GM12878 (cell line): ENCODE results near the gene TUBA8. TPM values are rescaled to one million over a fixed set of nuclear protein-coding genes. Genes with fewer than 3 reads are reported as not detected.

Experiments
- ATAC-seq: fragments of 200-7000 bp; cut with Tn5 transposase; 3 replicates; pipeline ENCODE4 v1.9.1; 2020; ENCODE audit warnings: mild to moderate bottlenecking, moderate library complexity
- BruUV-seq: library from RNA; stranded (reverse); fragments of 400-500 nt; replicated peaks from 2 replicates; lab custom pipeline; 2021; lab: Mats Ljungman, UMichigan
- CTCF ChIA-PET: fragments of 300-600 bp; sonication (Branson Sonifier 250); formaldehyde crosslinking; extraction: SDS; loops from one replicate; lab custom pipeline; 2021; ENCODE audit warnings: inconsistent platforms; lab: Yijun Ruan, JAX
- POLR2A ChIA-PET: fragments of 350-600 bp; formaldehyde crosslinking; extraction: SDS; loops from one replicate; lab custom pipeline; 2021; ENCODE audit warnings: inconsistent platforms; lab: Charles Lee
- RAD21 ChIA-PET: fragments of 300-600 bp; sonication (Branson Sonifier 250); formaldehyde crosslinking; loops from one replicate; lab custom pipeline; 2023; ENCODE audit warnings: antibody characterized with exemption; ENCODE audit not compliant: unreplicated experiment; lab: Charles Lee
- SMC1A ChIA-PET: fragments of 300-600 bp; sonication (Branson Sonifier 250); formaldehyde crosslinking; loops from one replicate; lab custom pipeline; 2023; ENCODE audit not compliant: unreplicated experiment, uncharacterized antibody; lab: Charles Lee
- DNase-seq: peaks from one replicate; pipeline ENCODE4 v3.0.0-alpha.2; 2011; ENCODE audit warnings: low read depth, low spot score
- FAIRE-seq: peaks from 3 replicates; lab custom pipeline; 2011; peaks lifted over from hg19 to GRCh38; lab: Jason Lieb, UNC
- H2AFZ ChIP-seq: 2 replicates; pipeline ENCODE4 v1.6.0; 2011; ENCODE audit warnings: low read depth, low read length, control low read depth; ENCODE audit not compliant: control insufficient read depth
- H3K27ac ChIP-seq: 2 replicates; pipeline ENCODE4 v1.5.1; 2011; ENCODE audit warnings: control low read depth; ENCODE audit not compliant: control insufficient read depth, insufficient read depth
- H3K27me3 ChIP-seq, 2 experiments: replicated peaks in 1 of 2; 2 replicates each; pipeline versions ENCODE4 v1.6.0 to v1.6.1; 2011; ENCODE audit warnings: low read length in 1 of 2; ENCODE audit not compliant: control insufficient read depth in 2 of 2, insufficient read depth in 2 of 2
- H3K36me3 ChIP-seq, 2 experiments: 2 replicates each; pipeline ENCODE4 v1.5.1; 2011; ENCODE audit warnings: low read length in 1 of 2; ENCODE audit not compliant: control insufficient read depth in 2 of 2, insufficient read depth in 2 of 2
- H3K4me1 ChIP-seq: 2 replicates; pipeline ENCODE4 v1.6.1; 2011; ENCODE audit warnings: mild to moderate bottlenecking, low read length, moderate library complexity, mixed read lengths; ENCODE audit not compliant: control insufficient read depth, insufficient read depth
- H3K4me2 ChIP-seq: 2 replicates; pipeline ENCODE4 v1.6.0; 2011; ENCODE audit warnings: control low read depth; ENCODE audit not compliant: control insufficient read depth, insufficient read depth
- H3K4me3 ChIP-seq: fragments of 200-600 bp; sonication (generic); 2 replicates; pipeline ENCODE4 v1.5.1; 2016
- H3K79me2 ChIP-seq: 2 replicates; pipeline ENCODE4 v1.6.0; 2011; ENCODE audit warnings: low read length; ENCODE audit not compliant: control insufficient read depth, insufficient read depth
- H3K9ac ChIP-seq: 2 replicates; pipeline ENCODE4 v1.8.0; 2011; ENCODE audit warnings: low read length, control low read depth, mixed read lengths; ENCODE audit not compliant: control insufficient read depth, insufficient read depth
- H3K9me3 ChIP-seq: replicated peaks from 3 replicates; pipeline ENCODE4 v1.5.1; 2011; ENCODE audit warnings: mild to moderate bottlenecking, low read length; ENCODE audit not compliant: control insufficient read depth, insufficient read depth
- H4K20me1 ChIP-seq: 2 replicates; pipeline ENCODE4 v1.6.0; 2011; ENCODE audit not compliant: control insufficient read depth, insufficient read depth
- HDAC6 ChIP-seq: fragments of 200-600 bp; sonication (generic); IDR thresholded peaks from one replicate; pipeline ENCODE4 v1.8.0; 2017; ENCODE audit warnings: antibody characterized with exemption; ENCODE audit not compliant: unreplicated experiment
- MTA3 ChIP-seq: IDR thresholded peaks from 2 replicates; pipeline ENCODE4 v1.6.1; 2012; ENCODE audit warnings: low read length, inconsistent platforms, borderline replicate concordance
- SREBF2 ChIP-seq: IDR thresholded peaks from 2 replicates; pipeline ENCODE4 v1.6.1; 2012; ENCODE audit warnings: mild to moderate bottlenecking, low read length
- SUPT20H ChIP-seq: IDR thresholded peaks from 2 replicates; pipeline ENCODE4 v1.6.1; 2011; ENCODE audit warnings: low read depth, mild to moderate bottlenecking, low read length, moderate library complexity, borderline replicate concordance; ENCODE audit not compliant: control insufficient read depth
- SUZ12 ChIP-seq: fragments of 200-600 bp; sonication (generic); IDR thresholded peaks from one replicate; pipeline ENCODE4 v1.6.1; 2018; ENCODE audit warnings: antibody characterized with exemption, mild to moderate bottlenecking; ENCODE audit not compliant: unreplicated experiment
- ZNF207 ChIP-seq: fragments of 450-650 bp; IDR thresholded peaks from 2 replicates; pipeline ENCODE4 v1.6.1; 2014; ENCODE audit warnings: antibody characterized with exemption, mild to moderate bottlenecking, borderline replicate concordance
- ZNF217 ChIP-seq: fragments of 450-650 bp; IDR thresholded peaks from 2 replicates; pipeline ENCODE4 v1.6.1; 2017; ENCODE audit warnings: antibody characterized with exemption, mild to moderate bottlenecking
- WGBS: methylation state at CpG from one replicate; pipeline ENCODE4 v1.1.6; 2016; ENCODE audit warnings: low lambda C conversion rate; ENCODE audit not compliant: insufficient replicate concordance, insufficient coverage; ENCODE audit errors: missing lambda C conversion rate; 5-methylcytosine and 5-hydroxymethylcytosine counted together
- in situ Hi-C: fragments of 300-500 bp; cut with MboI; formaldehyde crosslinking; loops from 9 replicates; pipeline ENCODE4 v1.14.3; 2018; ENCODE audit warnings: mixed read lengths
- intact Hi-C: fragments of 100-400 bp; cut with micrococcal nuclease; formaldehyde crosslinking; loops from one replicate; pipeline ENCODE4 v1.14.2; 2022; ENCODE audit not compliant: unreplicated experiment
- polyA plus RNA-seq, 11 experiments: library from polyadenylated mRNA; depleted of rRNA in 4 of 11; unstranded in 6 of 11; stranded (reverse) in 5 of 11; fragments of >200 nt; fragmentation: Nextera tagmentation in 4 of 11; fragmentation: Illumina TruSeq in 1 of 11; extraction: Ambion mirVana in 4 of 11; extraction: Trizol in 1 of 11; gene quantifications; 1 replicate in 1 of 11; 2 replicates in 10 of 11; pipeline versions ENCODE4 v1.2.1 to v1.2.3, GENCODE V29; 2011 to 2016; ENCODE audit warnings: inconsistent platforms in 2 of 11, missing spikeins in 2 of 11, low read depth in 1 of 11
- total RNA-seq, 4 experiments: library from RNA; depleted of rRNA in 3 of 4; stranded (reverse); fragments of >200 nt in 3 of 4; fragmentation: Illumina TruSeq in 1 of 4; extraction: Trizol in 1 of 4; gene quantifications; 2 replicates each; pipeline versions ENCODE4 v1.2.1 to v1.2.3, GENCODE V29; 2013 to 2021
- TF ChIP-seq, protein P1 (sequence below): IDR thresholded peaks from 2 replicates; pipeline ENCODE4 v1.6.1; 2012; ENCODE audit warnings: mild to moderate bottlenecking, low read depth, low read length
- TF ChIP-seq, protein P2 (sequence below): IDR thresholded peaks from 2 replicates; pipeline ENCODE4 v1.6.1; 2011; ENCODE audit warnings: mild to moderate bottlenecking, low read depth, low read length, moderate library complexity; ENCODE audit not compliant: insufficient replicate concordance

The TUBA8 gene
- total and polyA plus RNA-seq, 10 of the 15 experiments (the other 5 are each of a cell fraction or from before 2014, with no cell fraction given), result 2.2 to 30.3 (median 21.0) TPM

DNA sequence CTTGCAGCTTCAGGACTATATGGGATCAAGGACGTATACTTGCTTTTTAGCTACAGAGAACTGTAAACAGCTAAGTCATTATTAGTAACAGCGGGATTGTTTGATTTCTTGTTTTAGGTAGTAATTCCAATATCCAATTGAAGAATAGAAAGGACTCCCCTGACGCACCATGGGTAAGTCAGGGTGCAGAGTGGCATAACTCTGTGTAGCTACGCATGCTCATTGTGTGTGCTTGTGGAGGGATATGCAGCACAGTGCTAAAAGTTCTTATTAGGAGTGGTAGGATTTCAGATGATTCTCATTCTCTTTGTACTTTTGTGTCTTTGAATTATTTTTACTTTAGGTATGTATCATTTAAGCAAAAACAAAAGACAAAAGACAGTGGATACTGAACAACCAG, 40.6 kb upstream of the TUBA8 start:
- ChIA-PET RAD21 (interaction anchor here (0.8 kb wide), 1 partner anchor 240 kb away, joined by 3 read pairs; no protein-coding TSS in a partner anchor), POLR2A (no interaction called here), SMC1A (interaction anchor here (1.0 to 10.0 kb wide), 4 partner anchors 8 to 239 kb away, joined by 4 to 98 read pairs (median 45); partner anchors contain the start of gene MICAL3), CTCF (interaction anchor here (1.3 to 5.6 kb wide), 5 partner anchors 7 to 511 kb away, joined by 3 to 34 read pairs (median 4); partner anchors contain the start of gene PEX26)
- no peak for FAIRE-seq
- Histone ChIP-seq H2AFZ (no peak overlapping the region), H3K79me2 (no peaks in the 10 kb centered on the region), H3K36me3 (no peaks in the 10 kb centered on the region), H3K4me3 (no peak overlapping the region), H3K27me3 (no peaks in the 10 kb centered on the region), H3K9me3 (no peaks in the 10 kb centered on the region), H3K4me1 (peaks cover 31% of the 10 kb centered on the region), H3K27ac (no peak overlapping the region), H3K4me2 (no peak overlapping the region), H3K9ac (no peak overlapping the region), H4K20me1 (no peaks in the 10 kb centered on the region)
- WGBS, result 76% methylated on average over 4 of the region's 4 CpGs
- intact Hi-C loops, result no loop called here
- TF ChIP-seq, protein P1, sequence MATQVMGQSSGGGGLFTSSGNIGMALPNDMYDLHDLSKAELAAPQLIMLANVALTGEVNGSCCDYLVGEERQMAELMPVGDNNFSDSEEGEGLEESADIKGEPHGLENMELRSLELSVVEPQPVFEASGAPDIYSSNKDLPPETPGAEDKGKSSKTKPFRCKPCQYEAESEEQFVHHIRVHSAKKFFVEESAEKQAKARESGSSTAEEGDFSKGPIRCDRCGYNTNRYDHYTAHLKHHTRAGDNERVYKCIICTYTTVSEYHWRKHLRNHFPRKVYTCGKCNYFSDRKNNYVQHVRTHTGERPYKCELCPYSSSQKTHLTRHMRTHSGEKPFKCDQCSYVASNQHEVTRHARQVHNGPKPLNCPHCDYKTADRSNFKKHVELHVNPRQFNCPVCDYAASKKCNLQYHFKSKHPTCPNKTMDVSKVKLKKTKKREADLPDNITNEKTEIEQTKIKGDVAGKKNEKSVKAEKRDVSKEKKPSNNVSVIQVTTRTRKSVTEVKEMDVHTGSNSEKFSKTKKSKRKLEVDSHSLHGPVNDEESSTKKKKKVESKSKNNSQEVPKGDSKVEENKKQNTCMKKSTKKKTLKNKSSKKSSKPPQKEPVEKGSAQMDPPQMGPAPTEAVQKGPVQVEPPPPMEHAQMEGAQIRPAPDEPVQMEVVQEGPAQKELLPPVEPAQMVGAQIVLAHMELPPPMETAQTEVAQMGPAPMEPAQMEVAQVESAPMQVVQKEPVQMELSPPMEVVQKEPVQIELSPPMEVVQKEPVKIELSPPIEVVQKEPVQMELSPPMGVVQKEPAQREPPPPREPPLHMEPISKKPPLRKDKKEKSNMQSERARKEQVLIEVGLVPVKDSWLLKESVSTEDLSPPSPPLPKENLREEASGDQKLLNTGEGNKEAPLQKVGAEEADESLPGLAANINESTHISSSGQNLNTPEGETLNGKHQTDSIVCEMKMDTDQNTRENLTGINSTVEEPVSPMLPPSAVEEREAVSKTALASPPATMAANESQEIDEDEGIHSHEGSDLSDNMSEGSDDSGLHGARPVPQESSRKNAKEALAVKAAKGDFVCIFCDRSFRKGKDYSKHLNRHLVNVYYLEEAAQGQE, result no peak
- TF ChIP-seq, protein P2, sequence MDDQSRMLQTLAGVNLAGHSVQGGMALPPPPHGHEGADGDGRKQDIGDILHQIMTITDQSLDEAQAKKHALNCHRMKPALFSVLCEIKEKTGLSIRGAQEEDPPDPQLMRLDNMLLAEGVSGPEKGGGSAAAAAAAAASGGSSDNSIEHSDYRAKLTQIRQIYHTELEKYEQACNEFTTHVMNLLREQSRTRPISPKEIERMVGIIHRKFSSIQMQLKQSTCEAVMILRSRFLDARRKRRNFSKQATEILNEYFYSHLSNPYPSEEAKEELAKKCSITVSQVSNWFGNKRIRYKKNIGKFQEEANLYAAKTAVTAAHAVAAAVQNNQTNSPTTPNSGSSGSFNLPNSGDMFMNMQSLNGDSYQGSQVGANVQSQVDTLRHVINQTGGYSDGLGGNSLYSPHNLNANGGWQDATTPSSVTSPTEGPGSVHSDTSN, result no peak
- TF ChIP-seq MTA3, result no peak
- no peak for TF ChIP-seq SUPT20H
- TF ChIP-seq HDAC6, result no peak
- no peak for TF ChIP-seq SREBF2
- TF ChIP-seq SUZ12, result no peak
- no peak for TF ChIP-seq ZNF217
- no peak for TF ChIP-seq ZNF207
- in situ Hi-C loops, result no loop called here
- DNase-seq, result no peak
- BruUV-seq, result no TSS peak
- no peak for ATAC-seq
